Measurements from ENCODE around the gene PLEKHG4. TPM values are rescaled to one million over a fixed set of nuclear protein-coding genes. Genes with fewer than 3 reads are reported as not detected.

PLEKHG4 gene
- polyA plus RNA-seq, 2 of the 4 experiments (the other 2 are of a cell fraction) = 10.0 to 15.9 TPM

DNA sequence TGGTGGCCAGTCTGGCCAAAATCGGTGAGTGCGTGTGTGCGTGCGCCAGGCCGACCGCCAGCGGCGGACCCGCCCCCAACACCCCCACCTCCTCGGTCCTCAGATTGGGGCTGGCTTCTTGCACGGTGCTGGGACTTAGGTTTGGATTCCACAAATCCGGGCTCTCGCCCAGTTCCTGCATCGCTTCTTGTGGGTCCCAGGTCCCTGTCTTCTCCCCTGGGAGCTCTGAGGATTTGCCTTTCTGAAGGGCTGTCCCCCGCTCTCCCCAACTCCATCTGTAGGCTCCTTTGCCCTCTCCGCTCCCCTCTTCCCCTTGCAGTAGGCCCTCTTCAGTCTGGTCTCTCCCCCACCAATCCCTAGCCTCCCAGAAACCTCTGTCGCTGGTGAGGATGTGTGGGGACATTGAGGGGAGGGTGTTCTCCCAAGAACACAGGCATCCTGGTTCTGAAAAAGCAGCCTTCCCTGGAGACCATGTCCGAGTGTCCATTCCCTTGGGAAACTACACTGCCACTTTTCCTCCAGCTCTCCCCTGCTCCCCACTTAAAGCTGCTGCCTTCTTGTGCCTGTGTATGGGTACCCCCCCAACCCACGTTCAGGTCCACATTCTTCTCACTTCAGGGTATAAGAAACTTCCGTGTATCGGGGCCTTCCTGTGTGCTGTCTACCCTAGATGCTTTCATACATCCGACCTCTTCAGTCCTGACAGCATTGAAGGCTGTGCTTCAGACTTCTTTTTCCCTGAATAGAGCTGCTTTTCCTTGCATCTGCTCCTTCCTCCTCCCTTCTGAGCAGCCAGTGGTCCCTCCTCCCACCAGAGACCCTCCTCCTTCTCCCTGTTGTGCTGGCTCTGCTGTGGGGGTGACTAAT lies 29.9 kb upstream of the PLEKHG4 start:
- ATAC-seq = no peak
- peak overlapping the region; percentile 74 for H3K4me3 ChIP-seq

DNA sequence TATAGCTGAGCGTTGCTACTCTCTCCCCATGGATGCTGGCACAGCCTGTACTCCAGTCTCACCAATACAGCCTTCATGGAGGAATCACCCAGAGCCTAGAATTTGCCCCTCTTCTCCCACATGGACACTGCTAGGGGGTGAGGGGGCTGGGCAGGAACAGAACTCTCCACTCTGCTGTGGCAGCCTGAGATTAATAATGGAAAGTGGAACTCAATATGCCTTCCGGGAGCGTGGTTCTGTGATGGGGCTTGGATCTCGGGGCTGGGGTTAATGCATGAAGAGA lies 29.3 kb upstream of the PLEKHG4 start:
- 88% methylated on average over 4 of the region's 4 CpGs for WGBS (ENCODE audit: missing lambda C conversion rate)
- Histone ChIP-seq H3K4me2 (0 out of 3 replicates have a peak overlapping the region, but pooled peaks have one; percentile 97), H3K27ac (no peak overlapping the region), H3K4me1 (peaks cover 26% of the 10 kb centered on the region), H3K4me3 (no peak overlapping the region), H3K9me3 (no peaks in the 10 kb centered on the region)
- ATAC-seq (no peak), DNase-seq (ENCODE audit: low read depth in 1 of 2, low spot score in 1 of 2) (no peak), FAIRE-seq (no peak)
- ChIA-PET CTCF (interaction anchor here (0.8 to 9.7 kb wide), 9 partner anchors 10 to 141 kb away, joined by 3 to 138 read pairs (median 6); partner anchors contain the start of genes KCTD19, LRRC36 and TMEM208), POLR2A (no interaction called here)
- TF ChIP-seq PHF8 (IDR thresholded peaks at IDR 0.05; ENCODE audit: borderline replicate concordance, low read depth) (no peak), JUN (IDR thresholded peaks at IDR 0.05) (no peak), NFE2L2 (conservative IDR thresholded peaks at IDR 0.05; ENCODE audit: low read length) (no peak), MYC (IDR thresholded peaks at IDR 0.05; ENCODE audit: borderline replicate concordance, low read length) (no peak), RARB (CRISPR knock-in tag; IDR thresholded peaks at IDR 0.05) (no peak), KDM5A (IDR thresholded peaks at IDR 0.05) (no peak), NPAS2 (CRISPR knock-in tag; IDR thresholded peaks at IDR 0.05; ENCODE audit: borderline replicate concordance) (no peak), CHD4 (IDR thresholded peaks at IDR 0.05; ENCODE audit: borderline replicate concordance) (no peak), SMC3 (IDR thresholded peaks at IDR 0.05) (no peak)
- TF ChIP-seq, protein P1, sequence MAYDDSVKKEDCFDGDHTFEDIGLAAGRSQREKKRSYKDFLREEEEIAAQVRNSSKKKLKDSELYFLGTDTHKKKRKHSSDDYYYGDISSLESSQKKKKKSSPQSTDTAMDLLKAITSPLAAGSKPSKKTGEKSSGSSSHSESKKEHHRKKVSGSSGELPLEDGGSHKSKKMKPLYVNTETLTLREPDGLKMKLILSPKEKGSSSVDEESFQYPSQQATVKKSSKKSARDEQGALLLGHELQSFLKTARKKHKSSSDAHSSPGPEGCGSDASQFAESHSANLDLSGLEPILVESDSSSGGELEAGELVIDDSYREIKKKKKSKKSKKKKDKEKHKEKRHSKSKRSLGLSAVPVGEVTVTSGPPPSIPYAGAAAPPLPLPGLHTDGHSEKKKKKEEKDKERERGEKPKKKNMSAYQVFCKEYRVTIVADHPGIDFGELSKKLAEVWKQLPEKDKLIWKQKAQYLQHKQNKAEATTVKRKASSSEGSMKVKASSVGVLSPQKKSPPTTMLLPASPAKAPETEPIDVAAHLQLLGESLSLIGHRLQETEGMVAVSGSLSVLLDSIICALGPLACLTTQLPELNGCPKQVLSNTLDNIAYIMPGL (CRISPR knock-in tag; IDR thresholded peaks at IDR 0.05; ENCODE audit: borderline replicate concordance) = no peak
- TF ChIP-seq, protein P2, sequence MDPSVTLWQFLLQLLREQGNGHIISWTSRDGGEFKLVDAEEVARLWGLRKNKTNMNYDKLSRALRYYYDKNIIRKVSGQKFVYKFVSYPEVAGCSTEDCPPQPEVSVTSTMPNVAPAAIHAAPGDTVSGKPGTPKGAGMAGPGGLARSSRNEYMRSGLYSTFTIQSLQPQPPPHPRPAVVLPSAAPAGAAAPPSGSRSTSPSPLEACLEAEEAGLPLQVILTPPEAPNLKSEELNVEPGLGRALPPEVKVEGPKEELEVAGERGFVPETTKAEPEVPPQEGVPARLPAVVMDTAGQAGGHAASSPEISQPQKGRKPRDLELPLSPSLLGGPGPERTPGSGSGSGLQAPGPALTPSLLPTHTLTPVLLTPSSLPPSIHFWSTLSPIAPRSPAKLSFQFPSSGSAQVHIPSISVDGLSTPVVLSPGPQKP (IDR thresholded peaks at IDR 0.05; ENCODE audit: low read depth, low read length) = no peak

More for the DNA sequence above, 29.9 kb upstream of the PLEKHG4 start:
- DNase-seq (ENCODE audit: low read depth in 1 of 2, low spot score in 1 of 2) (no peak), FAIRE-seq (no peak)
- ChIA-PET POLR2A (interaction anchor here (0.5 to 3.3 kb wide), 2 partner anchors 23 to 68 kb away, joined by 5 to 30 read pairs; partner anchors contain the start of gene TMEM208), CTCF (interaction anchor here (0.7 to 9.7 kb wide), 13 partner anchors 11 to 218 kb away, joined by 3 to 138 read pairs (median 4); partner anchors contain the start of genes KCTD19, LRRC36 and TMEM208)
- Histone ChIP-seq H3K4me1 (peaks cover 31% of the 10 kb centered on the region), H3K27ac (peak overlapping the region; percentile 77 to 95), H3K9me3 (no peaks in the 10 kb centered on the region), H3K4me2 (peak overlapping the region; percentile 97)
- WGBS (ENCODE audit: missing lambda C conversion rate) = 58% methylated on average over 18 of the region's 22 CpGs
- TF ChIP-seq, protein P3, sequence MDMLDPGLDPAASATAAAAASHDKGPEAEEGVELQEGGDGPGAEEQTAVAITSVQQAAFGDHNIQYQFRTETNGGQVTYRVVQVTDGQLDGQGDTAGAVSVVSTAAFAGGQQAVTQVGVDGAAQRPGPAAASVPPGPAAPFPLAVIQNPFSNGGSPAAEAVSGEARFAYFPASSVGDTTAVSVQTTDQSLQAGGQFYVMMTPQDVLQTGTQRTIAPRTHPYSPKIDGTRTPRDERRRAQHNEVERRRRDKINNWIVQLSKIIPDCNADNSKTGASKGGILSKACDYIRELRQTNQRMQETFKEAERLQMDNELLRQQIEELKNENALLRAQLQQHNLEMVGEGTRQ (IDR thresholded peaks at IDR 0.05) = no peak
- TF ChIP-seq, protein P4, sequence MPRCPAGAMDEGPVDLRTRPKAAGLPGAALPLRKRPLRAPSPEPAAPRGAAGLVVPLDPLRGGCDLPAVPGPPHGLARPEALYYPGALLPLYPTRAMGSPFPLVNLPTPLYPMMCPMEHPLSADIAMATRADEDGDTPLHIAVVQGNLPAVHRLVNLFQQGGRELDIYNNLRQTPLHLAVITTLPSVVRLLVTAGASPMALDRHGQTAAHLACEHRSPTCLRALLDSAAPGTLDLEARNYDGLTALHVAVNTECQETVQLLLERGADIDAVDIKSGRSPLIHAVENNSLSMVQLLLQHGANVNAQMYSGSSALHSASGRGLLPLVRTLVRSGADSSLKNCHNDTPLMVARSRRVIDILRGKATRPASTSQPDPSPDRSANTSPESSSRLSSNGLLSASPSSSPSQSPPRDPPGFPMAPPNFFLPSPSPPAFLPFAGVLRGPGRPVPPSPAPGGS (IDR thresholded peaks at IDR 0.05) = no peak
- TF ChIP-seq KDM1A (IDR thresholded peaks at IDR 0.05; ENCODE audit: low read depth) = no peak
- TF ChIP-seq CBX2 (IDR thresholded peaks at IDR 0.05; ENCODE audit: borderline replicate concordance, low read depth) = no peak
- TF ChIP-seq CHD2 (IDR thresholded peaks at IDR 0.05; ENCODE audit: low read length, partially characterized antibody) = no peak
- no peak for TF ChIP-seq RAD21 (conservative IDR thresholded peaks at IDR 0.05 in 1 of 2, IDR thresholded peaks at IDR 0.05 in 1 of 2)
- no peak for TF ChIP-seq PHF8 (IDR thresholded peaks at IDR 0.05; ENCODE audit: borderline replicate concordance, low read depth)
- no peak for TF ChIP-seq TP53 (CRISPR knock-in tag; IDR thresholded peaks at IDR 0.05)
- TF ChIP-seq NPAS2 (CRISPR knock-in tag; IDR thresholded peaks at IDR 0.05; ENCODE audit: borderline replicate concordance) = no peak
- no peak for TF ChIP-seq RARB (CRISPR knock-in tag; IDR thresholded peaks at IDR 0.05)
- no peak for TF ChIP-seq POLR2AphosphoS2 (conservative IDR thresholded peaks at IDR 0.05; ENCODE audit: low read length)
- TF ChIP-seq RCOR1 (IDR thresholded peaks at IDR 0.05; ENCODE audit: low read depth, low read length) = no peak
- TF ChIP-seq, protein P5, sequence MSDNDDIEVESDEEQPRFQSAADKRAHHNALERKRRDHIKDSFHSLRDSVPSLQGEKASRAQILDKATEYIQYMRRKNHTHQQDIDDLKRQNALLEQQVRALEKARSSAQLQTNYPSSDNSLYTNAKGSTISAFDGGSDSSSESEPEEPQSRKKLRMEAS (IDR thresholded peaks at IDR 0.05) = no peak
- TF ChIP-seq HDAC2 (IDR thresholded peaks at IDR 0.05) = no peak
- no peak for TF ChIP-seq ESRRA (IDR thresholded peaks at IDR 0.05; ENCODE audit: borderline replicate concordance, low read length)
- TF ChIP-seq, protein P6, sequence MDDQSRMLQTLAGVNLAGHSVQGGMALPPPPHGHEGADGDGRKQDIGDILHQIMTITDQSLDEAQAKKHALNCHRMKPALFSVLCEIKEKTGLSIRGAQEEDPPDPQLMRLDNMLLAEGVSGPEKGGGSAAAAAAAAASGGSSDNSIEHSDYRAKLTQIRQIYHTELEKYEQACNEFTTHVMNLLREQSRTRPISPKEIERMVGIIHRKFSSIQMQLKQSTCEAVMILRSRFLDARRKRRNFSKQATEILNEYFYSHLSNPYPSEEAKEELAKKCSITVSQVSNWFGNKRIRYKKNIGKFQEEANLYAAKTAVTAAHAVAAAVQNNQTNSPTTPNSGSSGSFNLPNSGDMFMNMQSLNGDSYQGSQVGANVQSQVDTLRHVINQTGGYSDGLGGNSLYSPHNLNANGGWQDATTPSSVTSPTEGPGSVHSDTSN (IDR thresholded peaks at IDR 0.05) = no peak
- no peak for TF ChIP-seq FOXS1 (CRISPR knock-in tag; IDR thresholded peaks at IDR 0.05)
- TF ChIP-seq, protein P7, sequence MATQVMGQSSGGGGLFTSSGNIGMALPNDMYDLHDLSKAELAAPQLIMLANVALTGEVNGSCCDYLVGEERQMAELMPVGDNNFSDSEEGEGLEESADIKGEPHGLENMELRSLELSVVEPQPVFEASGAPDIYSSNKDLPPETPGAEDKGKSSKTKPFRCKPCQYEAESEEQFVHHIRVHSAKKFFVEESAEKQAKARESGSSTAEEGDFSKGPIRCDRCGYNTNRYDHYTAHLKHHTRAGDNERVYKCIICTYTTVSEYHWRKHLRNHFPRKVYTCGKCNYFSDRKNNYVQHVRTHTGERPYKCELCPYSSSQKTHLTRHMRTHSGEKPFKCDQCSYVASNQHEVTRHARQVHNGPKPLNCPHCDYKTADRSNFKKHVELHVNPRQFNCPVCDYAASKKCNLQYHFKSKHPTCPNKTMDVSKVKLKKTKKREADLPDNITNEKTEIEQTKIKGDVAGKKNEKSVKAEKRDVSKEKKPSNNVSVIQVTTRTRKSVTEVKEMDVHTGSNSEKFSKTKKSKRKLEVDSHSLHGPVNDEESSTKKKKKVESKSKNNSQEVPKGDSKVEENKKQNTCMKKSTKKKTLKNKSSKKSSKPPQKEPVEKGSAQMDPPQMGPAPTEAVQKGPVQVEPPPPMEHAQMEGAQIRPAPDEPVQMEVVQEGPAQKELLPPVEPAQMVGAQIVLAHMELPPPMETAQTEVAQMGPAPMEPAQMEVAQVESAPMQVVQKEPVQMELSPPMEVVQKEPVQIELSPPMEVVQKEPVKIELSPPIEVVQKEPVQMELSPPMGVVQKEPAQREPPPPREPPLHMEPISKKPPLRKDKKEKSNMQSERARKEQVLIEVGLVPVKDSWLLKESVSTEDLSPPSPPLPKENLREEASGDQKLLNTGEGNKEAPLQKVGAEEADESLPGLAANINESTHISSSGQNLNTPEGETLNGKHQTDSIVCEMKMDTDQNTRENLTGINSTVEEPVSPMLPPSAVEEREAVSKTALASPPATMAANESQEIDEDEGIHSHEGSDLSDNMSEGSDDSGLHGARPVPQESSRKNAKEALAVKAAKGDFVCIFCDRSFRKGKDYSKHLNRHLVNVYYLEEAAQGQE (IDR thresholded peaks at IDR 0.05) = no peak

Measured in A549 (cell line).